ENCODE measurements around the gene KCTD11. TPM values are rescaled to one million over a fixed set of nuclear protein-coding genes. Genes with fewer than 3 reads are reported as not detected.
A peak's percentile ranks its signal among the peaks of the same experiment; 100 is the strongest.

KCTD11 gene
- total and polyA plus RNA-seq, 2 of the 13 experiments (the other 11 are each of a cell fraction or from before 2014, with no cell fraction given) = 1.6 to 2.6 TPM

GRCh38 chr17:7306911-7307685 is 44.9 kb upstream of the KCTD11 start, which contains the start of gene EIF5A (continued):
- TF ChIP-seq, protein P1, sequence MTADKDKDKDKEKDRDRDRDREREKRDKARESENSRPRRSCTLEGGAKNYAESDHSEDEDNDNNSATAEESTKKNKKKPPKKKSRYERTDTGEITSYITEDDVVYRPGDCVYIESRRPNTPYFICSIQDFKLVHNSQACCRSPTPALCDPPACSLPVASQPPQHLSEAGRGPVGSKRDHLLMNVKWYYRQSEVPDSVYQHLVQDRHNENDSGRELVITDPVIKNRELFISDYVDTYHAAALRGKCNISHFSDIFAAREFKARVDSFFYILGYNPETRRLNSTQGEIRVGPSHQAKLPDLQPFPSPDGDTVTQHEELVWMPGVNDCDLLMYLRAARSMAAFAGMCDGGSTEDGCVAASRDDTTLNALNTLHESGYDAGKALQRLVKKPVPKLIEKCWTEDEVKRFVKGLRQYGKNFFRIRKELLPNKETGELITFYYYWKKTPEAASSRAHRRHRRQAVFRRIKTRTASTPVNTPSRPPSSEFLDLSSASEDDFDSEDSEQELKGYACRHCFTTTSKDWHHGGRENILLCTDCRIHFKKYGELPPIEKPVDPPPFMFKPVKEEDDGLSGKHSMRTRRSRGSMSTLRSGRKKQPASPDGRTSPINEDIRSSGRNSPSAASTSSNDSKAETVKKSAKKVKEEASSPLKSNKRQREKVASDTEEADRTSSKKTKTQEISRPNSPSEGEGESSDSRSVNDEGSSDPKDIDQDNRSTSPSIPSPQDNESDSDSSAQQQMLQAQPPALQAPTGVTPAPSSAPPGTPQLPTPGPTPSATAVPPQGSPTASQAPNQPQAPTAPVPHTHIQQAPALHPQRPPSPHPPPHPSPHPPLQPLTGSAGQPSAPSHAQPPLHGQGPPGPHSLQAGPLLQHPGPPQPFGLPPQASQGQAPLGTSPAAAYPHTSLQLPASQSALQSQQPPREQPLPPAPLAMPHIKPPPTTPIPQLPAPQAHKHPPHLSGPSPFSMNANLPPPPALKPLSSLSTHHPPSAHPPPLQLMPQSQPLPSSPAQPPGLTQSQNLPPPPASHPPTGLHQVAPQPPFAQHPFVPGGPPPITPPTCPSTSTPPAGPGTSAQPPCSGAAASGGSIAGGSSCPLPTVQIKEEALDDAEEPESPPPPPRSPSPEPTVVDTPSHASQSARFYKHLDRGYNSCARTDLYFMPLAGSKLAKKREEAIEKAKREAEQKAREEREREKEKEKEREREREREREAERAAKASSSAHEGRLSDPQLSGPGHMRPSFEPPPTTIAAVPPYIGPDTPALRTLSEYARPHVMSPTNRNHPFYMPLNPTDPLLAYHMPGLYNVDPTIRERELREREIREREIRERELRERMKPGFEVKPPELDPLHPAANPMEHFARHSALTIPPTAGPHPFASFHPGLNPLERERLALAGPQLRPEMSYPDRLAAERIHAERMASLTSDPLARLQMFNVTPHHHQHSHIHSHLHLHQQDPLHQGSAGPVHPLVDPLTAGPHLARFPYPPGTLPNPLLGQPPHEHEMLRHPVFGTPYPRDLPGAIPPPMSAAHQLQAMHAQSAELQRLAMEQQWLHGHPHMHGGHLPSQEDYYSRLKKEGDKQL (CRISPR knock-in tag; IDR thresholded peaks at IDR 0.05; ENCODE audit: low read depth) = no peak
- peak; percentile 60 for TF ChIP-seq HNRNPLL (IDR thresholded peaks at IDR 0.05; ENCODE audit: low read depth, low read length, poor library complexity, severe bottlenecking)
- TF ChIP-seq, protein P2, sequence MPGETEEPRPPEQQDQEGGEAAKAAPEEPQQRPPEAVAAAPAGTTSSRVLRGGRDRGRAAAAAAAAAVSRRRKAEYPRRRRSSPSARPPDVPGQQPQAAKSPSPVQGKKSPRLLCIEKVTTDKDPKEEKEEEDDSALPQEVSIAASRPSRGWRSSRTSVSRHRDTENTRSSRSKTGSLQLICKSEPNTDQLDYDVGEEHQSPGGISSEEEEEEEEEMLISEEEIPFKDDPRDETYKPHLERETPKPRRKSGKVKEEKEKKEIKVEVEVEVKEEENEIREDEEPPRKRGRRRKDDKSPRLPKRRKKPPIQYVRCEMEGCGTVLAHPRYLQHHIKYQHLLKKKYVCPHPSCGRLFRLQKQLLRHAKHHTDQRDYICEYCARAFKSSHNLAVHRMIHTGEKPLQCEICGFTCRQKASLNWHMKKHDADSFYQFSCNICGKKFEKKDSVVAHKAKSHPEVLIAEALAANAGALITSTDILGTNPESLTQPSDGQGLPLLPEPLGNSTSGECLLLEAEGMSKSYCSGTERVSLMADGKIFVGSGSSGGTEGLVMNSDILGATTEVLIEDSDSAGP (CRISPR knock-in tag; IDR thresholded peaks at IDR 0.05; ENCODE audit: borderline replicate concordance) = peak; percentile 34; the same call in 1 of the 2 replicates
- TF ChIP-seq SRSF1 (optimal IDR thresholded peaks at IDR 0.05; ENCODE audit: low read depth, low read length) = peak; percentile 74
- TF ChIP-seq, protein P3, sequence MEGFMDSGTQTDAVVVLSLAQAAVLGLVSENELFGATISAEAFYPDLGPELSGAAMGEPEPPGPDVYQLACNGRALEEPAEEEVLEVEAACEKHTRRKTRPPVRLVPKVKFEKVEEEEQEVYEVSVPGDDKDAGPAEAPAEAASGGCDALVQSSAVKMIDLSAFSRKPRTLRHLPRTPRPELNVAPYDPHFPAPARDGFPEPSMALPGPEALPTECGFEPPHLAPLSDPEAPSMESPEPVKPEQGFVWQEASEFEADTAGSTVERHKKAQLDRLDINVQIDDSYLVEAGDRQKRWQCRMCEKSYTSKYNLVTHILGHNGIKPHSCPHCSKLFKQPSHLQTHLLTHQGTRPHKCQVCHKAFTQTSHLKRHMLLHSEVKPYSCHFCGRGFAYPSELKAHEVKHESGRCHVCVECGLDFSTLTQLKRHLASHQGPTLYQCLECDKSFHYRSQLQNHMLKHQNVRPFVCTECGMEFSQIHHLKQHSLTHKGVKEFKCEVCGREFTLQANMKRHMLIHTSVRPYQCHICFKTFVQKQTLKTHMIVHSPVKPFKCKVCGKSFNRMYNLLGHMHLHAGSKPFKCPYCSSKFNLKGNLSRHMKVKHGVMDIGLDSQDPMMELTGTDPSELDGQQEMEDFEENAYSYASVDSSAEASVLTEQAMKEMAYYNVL (CRISPR knock-in tag; IDR thresholded peaks at IDR 0.05; ENCODE audit: borderline replicate concordance) = peak; percentile 65; the same call in 1 of the 2 replicates
- no peak for TF ChIP-seq CHD2 (IDR thresholded peaks at IDR 0.05; ENCODE audit: low read depth, low read length)
- no peak for TF ChIP-seq ZFYVE20 (CRISPR knock-in tag; IDR thresholded peaks at IDR 0.05; ENCODE audit: borderline replicate concordance, low read depth)
- TF ChIP-seq ZBTB46 (CRISPR knock-in tag; IDR thresholded peaks at IDR 0.05; ENCODE audit: borderline replicate concordance) = no peak
- no peak for TF ChIP-seq ZNF766 (CRISPR knock-in tag; IDR thresholded peaks at IDR 0.05; ENCODE audit: borderline replicate concordance)
- TF ChIP-seq, protein P4, sequence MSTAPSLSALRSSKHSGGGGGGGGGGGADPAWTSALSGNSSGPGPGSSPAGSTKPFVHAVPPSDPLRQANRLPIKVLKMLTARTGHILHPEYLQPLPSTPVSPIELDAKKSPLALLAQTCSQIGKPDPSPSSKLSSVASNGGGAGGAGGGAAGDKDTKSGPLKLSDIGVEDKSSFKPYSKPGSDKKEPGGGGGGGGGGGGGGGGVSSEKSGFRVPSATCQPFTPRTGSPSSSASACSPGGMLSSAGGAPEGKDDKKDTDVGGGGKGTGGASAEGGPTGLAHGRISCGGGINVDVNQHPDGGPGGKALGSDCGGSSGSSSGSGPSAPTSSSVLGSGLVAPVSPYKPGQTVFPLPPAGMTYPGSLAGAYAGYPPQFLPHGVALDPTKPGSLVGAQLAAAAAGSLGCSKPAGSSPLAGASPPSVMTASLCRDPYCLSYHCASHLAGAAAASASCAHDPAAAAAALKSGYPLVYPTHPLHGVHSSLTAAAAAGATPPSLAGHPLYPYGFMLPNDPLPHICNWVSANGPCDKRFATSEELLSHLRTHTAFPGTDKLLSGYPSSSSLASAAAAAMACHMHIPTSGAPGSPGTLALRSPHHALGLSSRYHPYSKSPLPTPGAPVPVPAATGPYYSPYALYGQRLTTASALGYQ (CRISPR knock-in tag; IDR thresholded peaks at IDR 0.05) = no peak; the same call in 1 of the 2 replicates
- 0 out of 2 replicates have a peak, but pooled peaks have one; percentile 58 for TF ChIP-seq ZNF337 (CRISPR knock-in tag; IDR thresholded peaks at IDR 0.05; ENCODE audit: borderline replicate concordance, low read depth)
- no peak for TF ChIP-seq ZNF577 (CRISPR knock-in tag; IDR thresholded peaks at IDR 0.05; ENCODE audit: borderline replicate concordance, low read depth)
- TF ChIP-seq ZSCAN12 (CRISPR knock-in tag; IDR thresholded peaks at IDR 0.05) = no peak
- TF ChIP-seq DPF2 (CRISPR knock-in tag; IDR thresholded peaks at IDR 0.05; ENCODE audit: borderline replicate concordance, low read depth) = no peak
